ENCODE measurements around the gene ANKMY1. TPM values are rescaled to one million over a fixed set of nuclear protein-coding genes. Genes with fewer than 3 reads are reported as not detected.

The ANKMY1 gene
- total and polyA plus RNA-seq, 9 donors: 5.2 to 10.8 (median 7.7) TPM

DNA sequence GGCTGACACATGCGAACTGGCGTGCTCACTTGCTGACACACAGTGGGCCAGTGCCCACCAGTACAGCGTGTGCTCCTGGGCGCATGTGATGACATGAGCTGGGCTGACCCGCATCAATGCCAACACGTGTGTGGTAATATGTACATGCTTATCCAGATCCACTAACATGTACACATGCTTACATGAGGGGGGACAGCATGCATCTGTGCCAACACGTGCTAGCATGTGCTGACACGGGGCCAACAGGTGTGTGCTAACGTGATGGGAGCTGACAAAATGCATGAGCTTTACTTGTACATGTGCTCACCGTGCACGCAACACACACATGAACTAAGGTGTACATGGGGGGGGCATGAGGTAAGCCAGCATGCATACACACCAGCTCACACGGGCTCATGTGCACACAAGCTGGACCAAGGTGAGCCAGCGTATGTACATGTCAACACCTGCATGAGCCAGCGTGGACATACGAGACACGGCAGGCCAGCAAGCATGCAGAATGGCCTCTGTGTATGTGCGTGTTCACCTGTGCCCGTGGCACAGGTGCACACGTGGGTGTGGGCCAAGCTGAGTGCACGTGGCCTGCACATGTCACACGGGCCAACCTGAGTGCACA, 93.8 kb downstream of the ANKMY1 start:
- 92% methylated on average over 20 of the region's 21 CpGs for WGBS (ENCODE audit: insufficient coverage)
- Histone ChIP-seq H3K9me3 (replicated peaks; ENCODE audit: control insufficient read depth, low read depth, low read length) (no peaks in the 10 kb centered on the region), H3K27ac (ENCODE audit: low read length) (no peak overlapping the region), H3K4me3 (ENCODE audit: low read length) (no peak overlapping the region), H3K27me3 (ENCODE audit: control insufficient read depth, insufficient read depth, low read length) (no peaks in the 10 kb centered on the region), H3K36me3 (ENCODE audit: control insufficient read depth, insufficient read depth, low read length) (peaks cover 47% of the 10 kb centered on the region), H3K4me1 (ENCODE audit: control insufficient read depth, insufficient read depth, low read length) (peaks cover 22% of the 10 kb centered on the region)
- peak; percentile 2 for DNase-seq

DNA sequence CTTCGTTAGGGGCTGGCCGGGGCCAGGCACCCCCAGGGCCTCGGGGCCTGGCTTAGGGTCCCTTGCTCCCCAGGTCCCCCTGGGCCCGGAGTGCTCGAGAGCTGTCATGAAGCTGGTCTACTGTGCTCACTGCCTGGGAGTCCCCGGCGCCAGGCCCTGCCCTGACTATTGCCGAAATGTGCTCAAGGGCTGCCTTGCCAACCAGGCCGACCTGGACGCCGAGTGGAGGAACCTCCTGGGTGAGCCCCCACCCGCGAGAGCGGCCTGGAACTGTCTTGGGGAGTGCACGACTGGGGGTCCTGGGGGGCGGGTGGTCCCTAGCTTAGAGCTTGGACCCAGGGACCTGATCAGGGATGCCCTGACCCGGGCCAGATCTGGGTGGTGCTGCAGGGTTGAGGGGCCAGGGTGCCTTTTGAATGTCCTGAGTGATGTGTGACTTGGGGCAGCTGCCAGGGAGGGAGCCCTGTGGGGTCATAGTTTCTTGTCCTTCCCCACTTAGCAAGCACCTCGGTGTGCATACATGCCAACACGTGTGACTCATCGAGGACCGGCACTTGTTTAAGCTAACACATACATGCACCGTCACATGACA, 94.4 kb downstream of the ANKMY1 start:
- Histone ChIP-seq H3K27me3 (ENCODE audit: control insufficient read depth, insufficient read depth, low read length) (no peaks in the 10 kb centered on the region), H3K4me1 (ENCODE audit: control insufficient read depth, insufficient read depth, low read length) (peaks cover 29% of the 10 kb centered on the region), H3K9me3 (replicated peaks; ENCODE audit: control insufficient read depth, low read depth, low read length) (no peaks in the 10 kb centered on the region), H3K4me3 (ENCODE audit: low read length) (no peak overlapping the region), H3K27ac (ENCODE audit: low read length) (no peak overlapping the region), H3K36me3 (ENCODE audit: control insufficient read depth, insufficient read depth, low read length) (peaks cover 47% of the 10 kb centered on the region)
- DNase-seq: no peak
- WGBS (ENCODE audit: insufficient coverage): 89% methylated on average over 22 of the region's 22 CpGs

DNA sequence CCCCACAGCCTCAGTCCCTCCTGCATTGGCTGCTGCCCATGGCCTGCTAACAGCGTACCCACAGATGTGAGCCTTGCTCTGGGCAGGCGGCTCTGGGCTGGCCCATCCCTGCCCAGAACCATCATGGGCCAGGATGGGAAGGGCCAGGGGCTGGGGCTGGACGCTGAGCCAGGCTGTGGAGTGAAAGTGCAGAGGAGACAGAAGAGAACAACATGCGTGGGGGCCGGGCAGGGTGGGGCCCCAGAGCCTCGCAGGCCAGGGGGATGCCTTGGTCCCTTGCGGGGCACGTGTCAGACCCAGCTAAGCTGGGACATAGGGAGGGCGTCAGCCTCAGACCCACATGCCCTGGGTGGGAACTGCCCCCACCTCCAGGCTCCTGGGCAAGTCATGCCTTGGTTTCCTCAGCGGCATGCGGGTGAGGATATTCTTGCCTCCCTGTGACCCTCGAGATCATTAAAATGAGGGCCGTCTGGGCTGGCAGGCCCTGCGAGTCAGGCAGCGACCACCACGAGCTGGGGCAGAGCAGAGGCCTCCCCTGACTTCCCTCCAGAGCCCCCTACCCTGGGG, 95.0 kb downstream of the ANKMY1 start:
- Histone ChIP-seq H3K4me1 (ENCODE audit: control insufficient read depth, insufficient read depth, low read length) (peaks cover 34% of the 10 kb centered on the region), H3K36me3 (ENCODE audit: control insufficient read depth, insufficient read depth, low read length) (peaks cover 47% of the 10 kb centered on the region), H3K4me3 (ENCODE audit: low read length) (no peak overlapping the region), H3K27me3 (ENCODE audit: control insufficient read depth, insufficient read depth, low read length) (no peaks in the 10 kb centered on the region), H3K9me3 (replicated peaks; ENCODE audit: control insufficient read depth, low read depth, low read length) (no peaks in the 10 kb centered on the region), H3K27ac (ENCODE audit: low read length) (no peak overlapping the region)
- WGBS (ENCODE audit: insufficient coverage): 86% methylated on average over 16 of the region's 16 CpGs
- no peak for DNase-seq

DNA sequence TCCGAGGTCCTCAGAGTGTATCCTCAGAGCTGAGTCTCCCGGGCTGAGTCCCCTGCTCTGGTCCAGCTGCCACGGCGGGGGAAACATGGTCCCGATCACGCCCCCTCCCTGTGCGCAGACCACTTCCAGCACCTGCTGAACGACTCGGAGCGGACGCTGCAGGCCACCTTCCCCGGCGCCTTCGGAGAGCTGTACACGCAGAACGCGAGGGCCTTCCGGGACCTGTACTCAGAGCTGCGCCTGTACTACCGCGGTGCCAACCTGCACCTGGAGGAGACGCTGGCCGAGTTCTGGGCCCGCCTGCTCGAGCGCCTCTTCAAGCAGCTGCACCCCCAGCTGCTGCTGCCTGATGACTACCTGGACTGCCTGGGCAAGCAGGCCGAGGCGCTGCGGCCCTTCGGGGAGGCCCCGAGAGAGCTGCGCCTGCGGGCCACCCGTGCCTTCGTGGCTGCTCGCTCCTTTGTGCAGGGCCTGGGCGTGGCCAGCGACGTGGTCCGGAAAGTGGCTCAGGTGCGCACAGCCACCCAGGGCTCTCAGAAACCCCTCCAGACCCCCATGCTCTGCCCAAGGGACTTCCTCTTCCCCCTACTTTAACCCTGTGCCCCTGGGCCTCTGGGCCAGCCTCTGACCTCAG, 95.6 kb downstream of the ANKMY1 start:
- peaks cover 47% of the 10 kb centered on the region for H3K36me3 ChIP-seq (ENCODE audit: control insufficient read depth, insufficient read depth, low read length)

DNA sequence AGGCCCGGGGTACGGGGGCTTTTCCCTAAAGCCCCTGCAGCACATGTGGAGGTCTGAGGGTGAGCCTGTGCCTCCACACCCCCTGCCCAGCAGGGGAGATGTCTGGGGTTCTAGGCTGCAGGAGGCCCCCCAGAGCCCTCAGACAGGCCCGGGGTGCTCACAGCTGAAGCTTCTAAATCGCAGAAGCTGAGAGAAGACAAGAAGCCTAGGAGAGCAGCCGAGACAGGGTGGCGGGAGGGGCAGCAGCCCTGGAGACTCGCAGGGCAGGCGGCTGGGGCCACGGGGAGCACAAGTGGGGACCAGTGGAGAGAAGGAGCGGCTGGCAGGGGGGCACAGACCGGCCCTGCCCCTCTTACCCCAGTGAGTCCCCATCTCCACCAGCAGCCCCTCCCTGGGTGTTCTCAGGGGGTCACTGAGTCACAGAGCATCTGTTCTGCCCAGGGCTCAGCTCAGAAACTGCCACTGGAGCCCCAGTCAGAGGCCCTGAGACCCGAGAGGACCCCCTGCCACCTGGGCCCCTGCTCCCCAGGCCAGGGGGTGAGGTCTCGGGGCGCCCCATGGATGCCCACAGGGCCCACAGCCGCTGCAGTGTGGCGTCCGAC, 96.2 kb downstream of the ANKMY1 start:
- no peaks in the 10 kb centered on the region for H3K9me3 ChIP-seq (replicated peaks; ENCODE audit: control insufficient read depth, low read depth, low read length)
- H3K4me1 ChIP-seq (ENCODE audit: control insufficient read depth, insufficient read depth, low read length): peaks cover 46% of the 10 kb centered on the region
- DNase-seq: no peak
- WGBS (ENCODE audit: insufficient coverage): 85% methylated on average over 13 of the region's 17 CpGs
- H3K4me3 ChIP-seq (ENCODE audit: low read length): no peak overlapping the region
- H3K36me3 ChIP-seq (ENCODE audit: control insufficient read depth, insufficient read depth, low read length): peaks cover 42% of the 10 kb centered on the region
- no peak overlapping the region for H3K27ac ChIP-seq (ENCODE audit: low read length)
- H3K27me3 ChIP-seq (ENCODE audit: control insufficient read depth, insufficient read depth, low read length): peaks cover 4% of the 10 kb centered on the region

More for the DNA sequence above, 95.6 kb downstream of the ANKMY1 start:
- Histone ChIP-seq H3K27me3 (ENCODE audit: control insufficient read depth, insufficient read depth, low read length) (peaks cover under 1% of the 10 kb centered on the region), H3K4me1 (ENCODE audit: control insufficient read depth, insufficient read depth, low read length) (peaks cover 40% of the 10 kb centered on the region), H3K27ac (ENCODE audit: low read length) (no peak overlapping the region), H3K4me3 (ENCODE audit: low read length) (no peak overlapping the region), H3K9me3 (replicated peaks; ENCODE audit: control insufficient read depth, low read depth, low read length) (no peaks in the 10 kb centered on the region)
- DNase-seq: no peak
- WGBS (ENCODE audit: insufficient coverage): 92% methylated on average over 41 of the region's 41 CpGs

DNA sequence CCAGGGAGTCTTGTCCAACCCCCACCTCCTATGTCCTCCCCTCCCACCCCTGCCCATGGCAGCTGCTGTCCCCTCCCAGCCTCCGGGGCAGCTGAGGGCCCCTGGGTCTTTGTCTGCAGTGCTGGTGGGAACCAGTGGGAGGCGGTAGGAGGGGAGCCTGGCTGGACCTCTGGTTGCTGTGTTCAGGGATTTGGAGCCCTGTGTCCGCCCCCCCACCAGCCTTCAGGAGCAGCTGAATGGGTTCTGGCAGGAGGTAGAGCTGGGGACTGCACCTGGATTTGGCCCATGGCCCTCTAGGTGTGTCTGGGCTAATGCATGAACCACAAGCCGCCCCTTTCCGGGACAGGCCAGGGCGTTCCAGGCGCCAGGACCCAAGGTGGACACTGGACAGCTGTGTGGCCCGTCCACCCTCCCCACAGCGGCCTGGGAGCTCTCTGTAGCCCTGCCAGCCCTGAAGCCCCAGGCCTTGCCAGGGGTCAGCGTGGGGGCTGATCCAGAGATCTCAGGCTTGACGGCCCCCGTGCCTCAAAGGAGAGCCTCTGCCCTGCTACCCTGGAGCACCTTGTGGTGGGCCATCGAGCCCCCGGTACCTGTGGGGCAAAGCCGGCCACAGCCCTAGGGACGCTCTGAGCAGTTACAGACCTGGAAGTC, 96.9 kb downstream of the ANKMY1 start:
- WGBS (ENCODE audit: insufficient coverage): 86% methylated on average over 13 of the region's 16 CpGs
- Histone ChIP-seq H3K27me3 (ENCODE audit: control insufficient read depth, insufficient read depth, low read length) (peaks cover 8% of the 10 kb centered on the region), H3K4me1 (ENCODE audit: control insufficient read depth, insufficient read depth, low read length) (peaks cover 52% of the 10 kb centered on the region), H3K4me3 (ENCODE audit: low read length) (no peak overlapping the region), H3K36me3 (ENCODE audit: control insufficient read depth, insufficient read depth, low read length) (peaks cover 35% of the 10 kb centered on the region), H3K9me3 (replicated peaks; ENCODE audit: control insufficient read depth, low read depth, low read length) (no peaks in the 10 kb centered on the region), H3K27ac (ENCODE audit: low read length) (no peak overlapping the region)
- DNase-seq: no peak

DNA sequence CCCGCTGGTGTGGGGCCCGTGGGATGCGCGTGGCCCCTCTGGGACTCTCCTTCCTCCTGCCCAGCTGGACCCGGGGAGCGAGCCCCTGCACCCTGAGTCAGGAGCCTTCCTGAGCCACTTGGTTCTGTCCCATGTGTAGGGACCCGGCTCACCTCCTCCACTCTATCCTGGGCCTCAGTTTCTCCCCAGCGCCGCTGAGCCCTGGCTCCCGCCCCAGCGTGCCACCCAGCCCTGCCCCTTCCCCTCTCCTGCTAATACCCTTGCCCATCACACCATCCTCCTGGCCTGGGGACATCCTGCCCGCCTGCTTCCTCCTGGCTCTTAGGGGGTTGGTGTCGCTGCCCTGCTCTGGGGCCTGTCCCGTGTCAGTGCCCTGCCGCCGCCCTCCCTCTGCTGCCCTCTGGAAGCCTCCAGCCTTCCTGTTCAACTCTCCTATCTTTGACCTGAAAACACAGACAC, 97.5 kb downstream of the ANKMY1 start:
- Histone ChIP-seq H3K4me3 (ENCODE audit: low read length) (no peak overlapping the region), H3K27me3 (ENCODE audit: control insufficient read depth, insufficient read depth, low read length) (peaks cover 12% of the 10 kb centered on the region), H3K9me3 (replicated peaks; ENCODE audit: control insufficient read depth, low read depth, low read length) (no peaks in the 10 kb centered on the region), H3K4me1 (ENCODE audit: control insufficient read depth, insufficient read depth, low read length) (peaks cover 58% of the 10 kb centered on the region), H3K36me3 (ENCODE audit: control insufficient read depth, insufficient read depth, low read length) (peaks cover 29% of the 10 kb centered on the region), H3K27ac (ENCODE audit: low read length) (peak overlapping the region; percentile 65)
- DNase-seq: no peak
- 86% methylated on average over 16 of the region's 16 CpGs for WGBS (ENCODE audit: insufficient coverage)

DNA sequence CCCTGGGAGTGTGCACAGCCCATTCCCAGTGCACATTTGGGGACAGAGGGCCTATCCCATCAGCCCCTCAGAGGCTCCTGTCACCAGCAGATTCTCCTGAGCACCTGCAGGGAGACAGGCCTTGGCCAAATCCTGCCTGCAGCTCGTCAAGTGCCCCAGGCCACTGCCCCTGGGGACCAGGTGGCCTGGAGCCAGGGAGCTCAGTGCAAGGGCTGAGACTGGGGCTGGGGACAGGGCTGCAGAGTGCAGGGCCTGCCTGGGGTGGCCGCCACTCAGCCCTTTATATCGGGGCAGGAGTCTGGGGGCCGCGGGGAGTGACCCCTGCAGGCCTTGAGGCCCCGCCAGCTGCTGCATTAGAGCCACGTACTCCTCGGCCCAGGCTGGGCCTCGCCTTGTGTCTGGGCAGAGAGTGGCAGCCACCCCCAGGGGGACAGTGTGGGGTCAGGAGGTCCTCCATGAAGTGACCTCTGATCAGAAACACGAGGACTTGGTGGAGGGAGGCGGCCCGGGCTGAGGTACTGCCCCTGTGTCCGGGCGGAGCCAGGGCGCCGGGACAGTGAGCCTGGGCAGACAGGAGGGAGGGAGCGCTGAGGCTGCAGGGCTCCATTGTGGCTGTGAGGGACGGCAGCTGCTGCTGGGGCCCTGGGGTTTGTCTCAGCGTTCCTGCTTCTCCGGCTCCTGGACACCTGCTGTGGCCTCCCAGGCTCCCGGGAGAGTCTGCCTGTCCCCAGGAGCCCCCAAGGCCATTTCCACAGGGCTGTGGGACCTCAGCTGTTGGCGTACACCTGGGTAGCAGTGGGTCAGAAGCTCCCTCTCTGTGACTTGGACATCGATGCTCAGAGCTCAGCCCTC, 98.2 kb downstream of the ANKMY1 start:
- WGBS (ENCODE audit: insufficient coverage): 46% methylated on average over 23 of the region's 23 CpGs
- Histone ChIP-seq H3K9me3 (replicated peaks; ENCODE audit: control insufficient read depth, low read depth, low read length) (no peaks in the 10 kb centered on the region), H3K4me1 (ENCODE audit: control insufficient read depth, insufficient read depth, low read length) (peaks cover 64% of the 10 kb centered on the region), H3K27ac (ENCODE audit: low read length) (peak overlapping the region; percentile 65), H3K4me3 (ENCODE audit: low read length) (no peak overlapping the region), H3K27me3 (ENCODE audit: control insufficient read depth, insufficient read depth, low read length) (peaks cover 19% of the 10 kb centered on the region), H3K36me3 (ENCODE audit: control insufficient read depth, insufficient read depth, low read length) (peaks cover 23% of the 10 kb centered on the region)
- DNase-seq: peak; percentile 78

DNA sequence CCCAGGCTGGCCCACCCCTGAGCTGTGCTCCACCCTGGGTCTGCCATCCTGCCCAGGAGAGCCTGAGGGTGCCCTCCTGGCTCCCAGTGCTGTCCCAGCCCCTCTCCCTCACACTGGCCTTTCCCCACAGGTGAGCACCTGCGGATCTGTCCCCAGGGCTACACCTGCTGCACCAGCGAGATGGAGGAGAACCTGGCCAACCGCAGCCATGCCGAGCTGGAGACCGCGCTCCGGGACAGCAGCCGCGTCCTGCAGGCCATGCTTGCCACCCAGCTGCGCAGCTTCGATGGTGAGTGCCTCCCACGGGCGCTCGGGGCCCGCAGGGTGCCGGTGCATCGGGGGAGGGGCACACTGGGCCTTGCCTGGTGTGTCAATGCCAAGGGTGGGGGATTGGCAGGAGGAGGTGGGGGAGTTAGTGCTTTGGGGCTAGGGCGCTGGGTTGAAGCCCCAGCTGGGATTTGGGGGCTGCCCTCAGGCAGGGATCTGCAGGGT, 98.8 kb downstream of the ANKMY1 start:
- WGBS (ENCODE audit: insufficient coverage): 92% methylated on average over 17 of the region's 18 CpGs

More for the DNA sequence above, 98.8 kb downstream of the ANKMY1 start:
- H3K27ac ChIP-seq (ENCODE audit: low read length): no peak overlapping the region
- no peak for DNase-seq
- H3K4me1 ChIP-seq (ENCODE audit: control insufficient read depth, insufficient read depth, low read length): peaks cover 71% of the 10 kb centered on the region
- H3K27me3 ChIP-seq (ENCODE audit: control insufficient read depth, insufficient read depth, low read length): peaks cover 26% of the 10 kb centered on the region
- H3K4me3 ChIP-seq (ENCODE audit: low read length): no peak overlapping the region
- H3K36me3 ChIP-seq (ENCODE audit: control insufficient read depth, insufficient read depth, low read length): peaks cover 16% of the 10 kb centered on the region
- no peaks in the 10 kb centered on the region for H3K9me3 ChIP-seq (replicated peaks; ENCODE audit: control insufficient read depth, low read depth, low read length)
